COLO668 (cell line): ENCODE data around the gene CDH12.
"Not testable (repeated sequence)": the region's sequence is repeated elsewhere in the genome, so short reads cannot be mapped to it uniquely, and the experiment has no call there.

Source experiments
- DNase-seq: peaks from one replicate; lab custom pipeline; 2025; ENCODE audit not compliant: unreplicated experiment; lab: John Stamatoyannopoulos, UW

CDH12 gene

GRCh38 chr5:22471154-22471553 is 382.0 kb downstream of the CDH12 start:
- no peak for DNase-seq

GRCh38 chr5:22470408-22470807 is 382.7 kb downstream of the CDH12 start:
- no peak for DNase-seq

DNA sequence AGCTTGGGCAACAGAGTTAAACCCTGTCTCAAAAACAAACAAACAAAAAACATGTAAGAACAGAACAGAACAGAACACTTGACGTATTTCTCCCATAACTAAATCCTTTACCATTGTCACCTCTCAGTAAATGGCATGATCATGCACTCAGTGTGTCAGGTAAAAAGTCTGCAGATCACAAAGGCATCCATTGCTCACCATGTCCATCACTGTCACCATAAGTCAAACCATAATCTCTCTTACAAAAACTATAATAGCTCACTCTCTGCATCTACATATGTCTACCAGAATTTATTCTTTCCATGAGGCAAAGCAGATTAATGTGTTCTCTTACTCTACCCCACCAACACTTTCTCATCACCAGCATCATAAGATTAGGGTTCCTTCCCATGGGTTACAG is 387.5 kb downstream of the CDH12 start:
- DNase-seq, result no peak

DNA sequence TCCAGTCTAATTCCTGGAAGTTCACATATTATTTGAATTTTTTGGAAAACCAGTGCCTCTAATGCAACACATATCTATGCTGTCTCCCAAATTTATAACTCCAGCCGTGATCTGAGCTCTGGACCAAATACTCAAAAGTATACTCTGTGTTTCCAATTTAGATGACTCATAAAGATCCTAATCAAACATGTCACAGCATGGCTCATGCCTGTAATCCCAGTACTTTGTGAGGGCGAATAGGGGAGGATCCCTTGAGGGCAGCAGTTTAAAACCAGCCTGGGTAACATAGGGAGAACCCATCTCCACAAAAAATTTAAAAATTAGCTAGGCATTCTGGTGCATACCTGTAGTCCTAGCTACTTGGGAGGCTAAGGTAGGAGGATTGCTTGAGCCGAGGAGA is 388.0 kb downstream of the CDH12 start:
- no peak for DNase-seq

- DNase-seq, result no peak
Observed at GRCh38 chr5:22460189-22460588, 393.0 kb downstream of the CDH12 start.

- DNase-seq, result no peak
Observed at GRCh38 chr5:22432905-22433304, 420.2 kb downstream of the CDH12 start.

DNA sequence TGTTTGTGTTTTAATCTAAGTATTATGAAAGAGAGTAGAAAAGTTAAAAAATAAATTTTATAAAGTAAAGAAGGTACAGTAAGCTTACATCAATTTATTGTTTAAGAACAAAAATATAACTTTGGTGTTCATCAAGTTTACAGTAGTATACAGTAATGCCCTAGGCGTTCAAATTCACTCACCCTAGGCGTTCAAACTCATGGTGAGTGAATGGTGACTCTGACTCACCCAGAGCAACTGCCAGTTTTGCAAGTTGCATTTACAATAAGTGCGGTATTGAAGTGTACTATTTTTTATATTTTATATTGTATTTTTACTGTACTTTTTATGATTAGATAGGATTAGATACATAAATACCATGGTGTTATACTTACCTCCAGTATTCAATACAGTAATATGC is 421.3 kb downstream of the CDH12 start:
- no peak for DNase-seq

- no peak for DNase-seq
Observed at GRCh38 chr5:22431406-22431805, 421.7 kb downstream of the CDH12 start.

- DNase-seq, result no peak
Observed at GRCh38 chr5:22411554-22412349, 441.4 kb downstream of the CDH12 start.

DNA sequence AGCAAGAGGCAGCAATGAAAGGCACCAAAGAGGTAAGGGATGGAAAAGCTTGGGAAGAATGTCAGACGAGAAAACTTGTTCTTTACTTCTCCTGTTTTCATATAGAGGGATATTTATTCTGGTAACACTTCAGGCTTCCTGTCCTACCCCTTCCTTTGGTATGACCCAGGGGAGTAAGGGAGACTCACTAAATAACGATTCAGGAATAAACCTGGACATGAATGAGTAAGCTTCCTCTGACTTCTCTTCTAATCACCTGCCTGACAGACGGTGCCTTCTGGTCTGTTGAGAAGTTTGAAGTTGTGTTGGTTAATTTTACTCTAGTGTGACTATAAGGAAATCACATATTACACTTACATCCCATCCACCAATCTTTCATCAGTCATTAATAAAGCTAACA is 461.2 kb downstream of the CDH12 start:
- DNase-seq, result no peak

DNA sequence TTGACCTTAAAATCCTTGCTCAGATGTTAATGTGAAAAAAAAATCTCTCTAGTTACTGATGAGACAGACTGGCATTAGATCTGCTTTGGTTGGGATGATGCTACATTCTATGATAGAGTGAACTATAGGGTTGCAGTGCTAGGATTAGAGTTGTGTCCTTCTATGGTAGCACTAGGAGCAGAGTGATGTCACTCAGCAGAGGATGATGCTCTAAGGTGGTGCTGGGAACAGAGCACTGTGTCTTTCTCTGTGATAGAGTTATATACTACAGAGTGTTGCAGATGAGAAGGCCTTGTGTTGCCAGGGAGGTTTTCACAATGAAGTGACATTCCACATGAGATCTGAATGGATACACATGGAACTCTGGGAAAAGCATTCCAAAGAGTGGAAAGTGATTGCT is 462.3 kb downstream of the CDH12 start:
- DNase-seq, result no peak

GRCh38 chr5:22372826-22373660 is 480.1 kb downstream of the CDH12 start:
- no peak for DNase-seq

DNA sequence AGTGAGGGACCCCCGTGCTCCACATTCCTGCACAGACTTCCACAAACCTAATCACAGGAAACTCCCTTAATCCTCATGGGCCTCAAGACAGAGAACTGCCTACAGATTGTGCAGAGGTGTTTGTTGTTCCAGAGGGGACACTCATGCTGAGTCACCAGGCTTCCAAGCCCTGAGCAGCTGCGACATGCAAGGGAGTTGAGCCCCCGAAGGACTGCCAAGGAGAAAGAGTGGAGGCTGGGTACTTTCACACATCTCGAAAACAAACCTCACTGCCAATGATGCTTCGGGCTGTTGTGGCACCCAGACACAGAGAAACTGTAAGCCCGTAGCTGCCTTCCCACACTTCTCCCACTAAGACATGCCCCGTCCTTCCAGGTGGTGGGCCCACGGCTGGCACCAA is 480.8 kb downstream of the CDH12 start:
- DNase-seq, result no peak

DNA sequence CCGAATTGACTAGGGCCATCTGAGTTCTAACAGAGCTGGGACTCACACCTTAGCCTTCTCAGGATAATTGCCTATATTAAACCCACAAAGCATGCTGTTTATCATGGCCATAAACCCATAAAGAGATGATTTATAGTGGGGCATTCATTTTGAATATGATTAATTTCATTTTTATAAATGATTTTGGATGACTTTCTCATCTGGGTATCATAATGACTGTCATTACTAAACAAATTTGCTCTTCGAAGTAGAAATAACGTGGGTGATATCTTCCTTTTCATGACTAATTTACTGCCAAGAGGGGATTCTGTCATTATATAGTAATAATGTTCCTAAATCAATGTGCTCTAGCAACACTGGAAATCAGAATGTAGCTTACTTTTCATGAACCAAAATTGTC is 498.2 kb downstream of the CDH12 start:
- no peak for DNase-seq

- no peak for DNase-seq
Observed at GRCh38 chr5:22352493-22352892, 500.7 kb downstream of the CDH12 start.

GRCh38 chr5:22351178-22351577 is 502.0 kb downstream of the CDH12 start:
- no peak for DNase-seq

DNA sequence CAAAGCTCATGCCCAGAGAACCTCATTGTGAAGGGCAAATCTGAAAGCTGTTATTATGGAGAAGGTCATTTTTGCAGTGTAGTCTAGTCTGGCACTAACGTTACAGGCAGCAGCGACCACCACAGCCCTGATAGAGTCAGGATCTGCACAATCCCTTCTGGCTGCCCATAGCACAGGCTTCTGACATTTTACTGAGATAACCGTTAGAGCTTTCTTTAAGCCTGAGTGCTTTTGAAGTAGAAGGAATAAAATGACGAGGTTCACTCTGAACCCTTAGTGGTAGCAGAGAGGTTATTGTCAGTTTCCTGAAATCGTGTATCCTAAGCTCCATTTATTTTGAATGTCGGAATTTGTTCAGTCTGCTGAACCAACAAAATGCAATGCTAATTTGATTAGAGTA is 505.1 kb downstream of the CDH12 start:
- DNase-seq, result no peak

GRCh38 chr5:22344000-22344399 is 509.1 kb downstream of the CDH12 start:
- no peak for DNase-seq

- no peak for DNase-seq
Observed at GRCh38 chr5:22341406-22341805, 511.7 kb downstream of the CDH12 start.

GRCh38 chr5:22332949-22333348 is 520.2 kb downstream of the CDH12 start:
- not testable (repeated sequence) for DNase-seq

DNA sequence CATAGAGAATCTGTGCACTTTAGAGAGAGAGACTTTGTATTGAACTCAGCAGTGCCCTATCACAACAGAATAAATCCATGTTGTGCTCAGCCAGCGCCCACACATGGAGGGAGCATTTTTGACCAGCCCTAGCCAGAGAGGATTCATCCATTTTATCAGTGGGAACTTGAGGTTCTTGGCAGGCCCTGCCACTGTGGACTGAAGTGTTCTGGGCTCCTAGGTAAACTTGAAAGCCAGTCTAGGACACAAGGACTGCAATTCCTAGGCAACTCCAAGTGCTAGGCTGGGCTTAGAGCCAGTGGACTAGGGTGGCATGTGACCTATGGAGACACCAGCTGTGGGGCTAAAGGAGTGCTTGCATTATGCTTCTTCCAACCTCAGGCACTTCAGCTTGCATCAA is 523.5 kb downstream of the CDH12 start:
- no peak for DNase-seq

DNA sequence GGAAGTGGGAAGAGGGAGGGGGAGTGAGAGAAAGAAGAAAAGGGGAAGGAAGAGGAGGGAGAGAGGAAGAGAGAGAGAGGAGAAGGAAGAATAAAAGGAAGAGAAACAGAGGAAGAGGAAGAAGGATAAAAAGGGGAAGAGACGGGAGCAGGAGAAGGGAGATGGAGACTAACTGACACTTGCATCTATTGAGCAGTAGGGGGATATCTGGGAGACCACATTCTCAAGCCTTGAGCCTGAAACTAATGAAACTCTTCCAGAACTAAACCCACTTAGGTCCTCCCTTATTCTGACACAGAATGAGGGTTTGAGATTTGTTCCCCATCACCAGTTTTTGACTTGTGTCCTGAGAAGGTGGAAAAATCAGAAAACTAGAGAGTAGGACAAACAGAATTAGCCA is 533.3 kb downstream of the CDH12 start:
- DNase-seq, result no peak
